ENCODE results near the gene DOCK10.

DOCK10 gene

GRCh38 chr2:224970311-224970710 is 72.0 kb downstream of the DOCK10 start:
- Histone ChIP-seq H3K27ac (ENCODE audit: low read depth, low read length) (no peak overlapping the region), H3K4me3 (ENCODE audit: low read depth in 1 of 2, low read length in 2 of 2) (no peak overlapping the region), H3K36me3 (ENCODE audit: insufficient read depth, low read length) (no peaks in the 10 kb centered on the region), H3K9ac (ENCODE audit: low read length) (no peak overlapping the region), H3K27me3 (ENCODE audit: control insufficient read depth in 1 of 2, insufficient read depth in 2 of 2, low read length in 2 of 2) (no peaks in the 10 kb centered on the region), H3K4me1 (ENCODE audit: insufficient read depth, low read length) (no peaks in the 10 kb centered on the region), H3K9me3 (ENCODE audit: low read length) (no peaks in the 10 kb centered on the region)

- Histone ChIP-seq H3K27me3 (ENCODE audit: control insufficient read depth in 1 of 2, insufficient read depth in 2 of 2, low read length in 2 of 2) (no peaks in the 10 kb centered on the region), H3K4me3 (ENCODE audit: low read depth in 1 of 2, low read length in 2 of 2) (no peak overlapping the region), H3K9me3 (ENCODE audit: low read length) (no peaks in the 10 kb centered on the region), H3K9ac (ENCODE audit: low read length) (no peak overlapping the region), H3K27ac (ENCODE audit: low read depth, low read length) (no peak overlapping the region), H3K36me3 (ENCODE audit: insufficient read depth, low read length) (no peaks in the 10 kb centered on the region), H3K4me1 (ENCODE audit: insufficient read depth, low read length) (no peaks in the 10 kb centered on the region)
These were observed 72.5 kb downstream of the DOCK10 start for GRCh38 chr2:224969633-224970260.

- Histone ChIP-seq H3K9ac (ENCODE audit: low read length) (no peak overlapping the region), H3K4me3 (ENCODE audit: low read depth in 1 of 2, low read length in 2 of 2) (no peak overlapping the region), H3K9me3 (ENCODE audit: low read length) (no peaks in the 10 kb centered on the region)
These were observed 73.2 kb downstream of the DOCK10 start for GRCh38 chr2:224969095-224969494.

GRCh38 chr2:224968051-224968450 is 74.2 kb downstream of the DOCK10 start:
- H3K27ac ChIP-seq (ENCODE audit: low read depth, low read length), result no peak overlapping the region
- H3K9me3 ChIP-seq (ENCODE audit: low read length), result no peaks in the 10 kb centered on the region
- no peaks in the 10 kb centered on the region for H3K27me3 ChIP-seq (ENCODE audit: control insufficient read depth in 1 of 2, insufficient read depth in 2 of 2, low read length in 2 of 2)
- H3K4me1 ChIP-seq (ENCODE audit: insufficient read depth, low read length), result no peaks in the 10 kb centered on the region
- H3K36me3 ChIP-seq (ENCODE audit: insufficient read depth, low read length), result no peaks in the 10 kb centered on the region
- H3K9ac ChIP-seq (ENCODE audit: low read length), result no peak overlapping the region
- no peak overlapping the region for H3K4me3 ChIP-seq (ENCODE audit: low read depth in 1 of 2, low read length in 2 of 2)

More at GRCh38 chr2:224969095-224969494, 73.2 kb downstream of the DOCK10 start:
- no peaks in the 10 kb centered on the region for H3K36me3 ChIP-seq (ENCODE audit: insufficient read depth, low read length)
- H3K27me3 ChIP-seq (ENCODE audit: control insufficient read depth in 1 of 2, insufficient read depth in 2 of 2, low read length in 2 of 2), result no peaks in the 10 kb centered on the region
- H3K4me1 ChIP-seq (ENCODE audit: insufficient read depth, low read length), result no peaks in the 10 kb centered on the region
- H3K27ac ChIP-seq (ENCODE audit: low read depth, low read length), result no peak overlapping the region

GRCh38 chr2:224966613-224967012 is 75.7 kb downstream of the DOCK10 start:
- H3K27me3 ChIP-seq (ENCODE audit: control insufficient read depth in 1 of 2, insufficient read depth in 2 of 2, low read length in 2 of 2), result no peaks in the 10 kb centered on the region
- no peak overlapping the region for H3K4me3 ChIP-seq (ENCODE audit: low read depth in 1 of 2, low read length in 2 of 2)
- H3K9ac ChIP-seq (ENCODE audit: low read length), result no peak overlapping the region
- H3K36me3 ChIP-seq (ENCODE audit: insufficient read depth, low read length), result no peaks in the 10 kb centered on the region
- H3K4me1 ChIP-seq (ENCODE audit: insufficient read depth, low read length), result no peaks in the 10 kb centered on the region
- no peak overlapping the region for H3K27ac ChIP-seq (ENCODE audit: low read depth, low read length)
- H3K9me3 ChIP-seq (ENCODE audit: low read length), result no peaks in the 10 kb centered on the region

- Histone ChIP-seq H3K4me3 (ENCODE audit: low read depth in 1 of 2, low read length in 2 of 2) (no peak overlapping the region), H3K27me3 (ENCODE audit: control insufficient read depth in 1 of 2, insufficient read depth in 2 of 2, low read length in 2 of 2) (no peaks in the 10 kb centered on the region), H3K4me1 (ENCODE audit: insufficient read depth, low read length) (no peaks in the 10 kb centered on the region), H3K9me3 (ENCODE audit: low read length) (no peaks in the 10 kb centered on the region), H3K27ac (ENCODE audit: low read depth, low read length) (no peak overlapping the region), H3K9ac (ENCODE audit: low read length) (no peak overlapping the region), H3K36me3 (ENCODE audit: insufficient read depth, low read length) (no peaks in the 10 kb centered on the region)
These were observed 82.7 kb downstream of the DOCK10 start for GRCh38 chr2:224959556-224959955.

- Histone ChIP-seq H3K27ac (ENCODE audit: low read depth, low read length) (no peak overlapping the region), H3K27me3 (ENCODE audit: control insufficient read depth in 1 of 2, insufficient read depth in 2 of 2, low read length in 2 of 2) (no peaks in the 10 kb centered on the region), H3K9ac (ENCODE audit: low read length) (no peak overlapping the region), H3K4me3 (ENCODE audit: low read depth in 1 of 2, low read length in 2 of 2) (no peak overlapping the region), H3K9me3 (ENCODE audit: low read length) (no peaks in the 10 kb centered on the region), H3K4me1 (ENCODE audit: insufficient read depth, low read length) (no peaks in the 10 kb centered on the region), H3K36me3 (ENCODE audit: insufficient read depth, low read length) (no peaks in the 10 kb centered on the region)
These were observed 83.4 kb downstream of the DOCK10 start for GRCh38 chr2:224958873-224959272.

- Histone ChIP-seq H3K27me3 (ENCODE audit: control insufficient read depth in 1 of 2, insufficient read depth in 2 of 2, low read length in 2 of 2) (no peaks in the 10 kb centered on the region), H3K9me3 (ENCODE audit: low read length) (no peaks in the 10 kb centered on the region), H3K4me3 (ENCODE audit: low read depth in 1 of 2, low read length in 2 of 2) (no peak overlapping the region), H3K9ac (ENCODE audit: low read length) (no peak overlapping the region), H3K36me3 (ENCODE audit: insufficient read depth, low read length) (no peaks in the 10 kb centered on the region), H3K27ac (ENCODE audit: low read depth, low read length) (no peak overlapping the region), H3K4me1 (ENCODE audit: insufficient read depth, low read length) (no peaks in the 10 kb centered on the region)
These were observed 83.8 kb downstream of the DOCK10 start for GRCh38 chr2:224958462-224958857.

GRCh38 chr2:224957540-224958461 is 84.5 kb downstream of the DOCK10 start:
- Histone ChIP-seq H3K36me3 (ENCODE audit: insufficient read depth, low read length) (no peaks in the 10 kb centered on the region), H3K27ac (ENCODE audit: low read depth, low read length) (no peak overlapping the region), H3K27me3 (ENCODE audit: control insufficient read depth in 1 of 2, insufficient read depth in 2 of 2, low read length in 2 of 2) (no peaks in the 10 kb centered on the region), H3K4me1 (ENCODE audit: insufficient read depth, low read length) (no peaks in the 10 kb centered on the region), H3K9me3 (ENCODE audit: low read length) (no peaks in the 10 kb centered on the region), H3K9ac (ENCODE audit: low read length) (no peak overlapping the region), H3K4me3 (ENCODE audit: low read depth in 1 of 2, low read length in 2 of 2) (no peak overlapping the region)

- H3K36me3 ChIP-seq (ENCODE audit: insufficient read depth, low read length), result no peaks in the 10 kb centered on the region
- H3K9ac ChIP-seq (ENCODE audit: low read length), result no peak overlapping the region
These were observed 85.6 kb downstream of the DOCK10 start for GRCh38 chr2:224956706-224957105.

GRCh38 chr2:224954980-224955379 is 87.3 kb downstream of the DOCK10 start:
- no peaks in the 10 kb centered on the region for H3K36me3 ChIP-seq (ENCODE audit: insufficient read depth, low read length)
- H3K4me1 ChIP-seq (ENCODE audit: insufficient read depth, low read length), result no peaks in the 10 kb centered on the region
- no peak overlapping the region for H3K4me3 ChIP-seq (ENCODE audit: low read depth in 1 of 2, low read length in 2 of 2)
- no peak overlapping the region for H3K27ac ChIP-seq (ENCODE audit: low read depth, low read length)
- H3K9me3 ChIP-seq (ENCODE audit: low read length), result no peaks in the 10 kb centered on the region
- no peak overlapping the region for H3K9ac ChIP-seq (ENCODE audit: low read length)
- no peaks in the 10 kb centered on the region for H3K27me3 ChIP-seq (ENCODE audit: control insufficient read depth in 1 of 2, insufficient read depth in 2 of 2, low read length in 2 of 2)

More at GRCh38 chr2:224956706-224957105, 85.6 kb downstream of the DOCK10 start:
- Histone ChIP-seq H3K4me1 (ENCODE audit: insufficient read depth, low read length) (no peaks in the 10 kb centered on the region), H3K27ac (ENCODE audit: low read depth, low read length) (no peak overlapping the region), H3K27me3 (ENCODE audit: control insufficient read depth in 1 of 2, insufficient read depth in 2 of 2, low read length in 2 of 2) (no peaks in the 10 kb centered on the region), H3K4me3 (ENCODE audit: low read depth in 1 of 2, low read length in 2 of 2) (no peak overlapping the region), H3K9me3 (ENCODE audit: low read length) (no peaks in the 10 kb centered on the region)

Data from muscle layer of colon (tissue), 2 donors.